ENCODE measurements around the gene RRN3.
"Not testable (repeated sequence)": the region's sequence is repeated elsewhere in the genome, so short reads cannot be mapped to it uniquely, and the experiment has no call there.

RRN3 gene

DNA sequence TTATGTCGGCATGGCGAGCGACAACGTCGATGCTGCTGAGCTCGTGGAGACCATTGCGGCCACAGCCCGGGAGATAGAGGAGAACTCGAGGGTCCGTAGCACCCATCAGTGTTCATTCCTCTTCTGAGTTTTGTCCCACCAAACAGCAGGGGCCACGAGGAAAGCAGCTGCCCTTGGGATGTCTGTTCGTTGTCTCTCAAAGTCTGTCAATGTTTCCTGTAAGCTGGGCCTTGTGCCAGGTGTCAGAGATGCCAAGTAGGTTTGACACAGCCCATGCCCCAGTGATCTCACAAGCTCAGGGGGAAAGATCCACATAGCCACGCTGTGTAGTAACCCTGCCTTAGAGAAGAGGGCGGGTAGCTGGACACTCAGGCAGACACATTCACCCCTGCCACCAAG lies 60.8 kb downstream of the RRN3 start:
- DNase-seq (ENCODE audit: low spot score): no peak
- H3K27ac ChIP-seq: no peak overlapping the region
- TF ChIP-seq, protein P1, sequence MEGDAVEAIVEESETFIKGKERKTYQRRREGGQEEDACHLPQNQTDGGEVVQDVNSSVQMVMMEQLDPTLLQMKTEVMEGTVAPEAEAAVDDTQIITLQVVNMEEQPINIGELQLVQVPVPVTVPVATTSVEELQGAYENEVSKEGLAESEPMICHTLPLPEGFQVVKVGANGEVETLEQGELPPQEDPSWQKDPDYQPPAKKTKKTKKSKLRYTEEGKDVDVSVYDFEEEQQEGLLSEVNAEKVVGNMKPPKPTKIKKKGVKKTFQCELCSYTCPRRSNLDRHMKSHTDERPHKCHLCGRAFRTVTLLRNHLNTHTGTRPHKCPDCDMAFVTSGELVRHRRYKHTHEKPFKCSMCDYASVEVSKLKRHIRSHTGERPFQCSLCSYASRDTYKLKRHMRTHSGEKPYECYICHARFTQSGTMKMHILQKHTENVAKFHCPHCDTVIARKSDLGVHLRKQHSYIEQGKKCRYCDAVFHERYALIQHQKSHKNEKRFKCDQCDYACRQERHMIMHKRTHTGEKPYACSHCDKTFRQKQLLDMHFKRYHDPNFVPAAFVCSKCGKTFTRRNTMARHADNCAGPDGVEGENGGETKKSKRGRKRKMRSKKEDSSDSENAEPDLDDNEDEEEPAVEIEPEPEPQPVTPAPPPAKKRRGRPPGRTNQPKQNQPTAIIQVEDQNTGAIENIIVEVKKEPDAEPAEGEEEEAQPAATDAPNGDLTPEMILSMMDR (IDR thresholded peaks at IDR 0.05): no peak
- H3K4me3 ChIP-seq: no peak overlapping the region

DNA sequence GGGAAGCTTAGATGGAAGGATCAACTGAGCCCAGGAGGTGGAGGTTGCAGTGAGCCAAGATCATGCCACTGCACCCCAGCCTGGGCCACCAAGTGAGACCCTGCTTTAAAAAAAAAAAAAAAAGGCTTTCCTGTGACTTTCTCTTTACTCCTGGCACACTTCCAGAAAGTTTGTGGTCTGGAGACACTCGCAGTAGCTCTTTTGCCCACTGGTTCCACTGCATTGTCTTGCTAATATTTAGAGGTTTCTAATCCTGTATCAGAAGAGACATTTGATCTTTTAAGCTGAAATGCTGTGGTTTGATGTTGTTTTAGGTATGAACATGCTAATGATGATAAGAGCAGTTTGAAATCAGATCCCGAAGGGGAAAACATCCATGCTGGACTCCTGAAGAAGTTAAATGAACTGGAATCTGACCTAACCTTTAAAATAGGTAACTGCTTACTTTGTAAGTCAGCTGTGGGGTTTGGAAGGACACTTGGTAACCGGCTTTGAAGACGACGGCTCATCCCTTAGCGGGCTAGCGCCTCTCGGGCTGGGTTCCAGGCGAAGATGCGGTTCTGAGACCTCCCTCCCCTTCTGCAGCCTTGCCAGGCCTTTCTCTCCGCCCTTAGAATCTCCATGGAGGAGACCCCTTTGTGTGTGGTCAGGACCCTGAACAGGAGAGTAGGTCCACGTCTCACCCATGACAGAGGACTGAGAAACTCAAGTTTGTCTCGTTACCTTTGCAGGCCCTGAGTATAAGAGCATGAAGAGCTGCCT lies 61.3 kb downstream of the RRN3 start:
- TF ChIP-seq, protein P1 (IDR thresholded peaks at IDR 0.05): no peak
- Histone ChIP-seq H3K4me3 (no peak overlapping the region), H3K27ac (no peak overlapping the region)
- DNase-seq (ENCODE audit: low spot score): no peak

DNA sequence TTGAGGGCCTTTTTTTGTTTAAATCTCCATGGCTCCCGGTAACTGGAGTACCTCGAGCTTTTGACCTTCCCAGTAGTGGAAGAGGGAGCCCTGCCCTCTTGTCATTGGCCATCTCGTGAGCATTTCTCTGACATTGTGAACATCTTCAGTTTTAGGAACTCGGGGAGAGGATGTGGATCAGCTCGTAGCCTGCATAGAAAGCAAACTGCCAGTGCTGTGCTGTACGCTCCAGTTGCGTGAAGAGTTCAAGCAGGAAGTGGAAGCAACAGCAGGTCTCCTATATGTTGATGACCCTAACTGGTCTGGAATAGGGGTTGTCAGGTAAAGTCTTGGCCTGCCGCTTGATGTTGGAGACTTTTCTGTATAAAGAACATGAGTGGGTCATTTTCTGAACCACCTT lies 62.5 kb downstream of the RRN3 start:
- no peak overlapping the region for H3K4me3 ChIP-seq
- no peak overlapping the region for H3K27ac ChIP-seq
- TF ChIP-seq, protein P1 (IDR thresholded peaks at IDR 0.05): no peak
- DNase-seq (ENCODE audit: low spot score): no peak

- H3K27ac ChIP-seq: no peak overlapping the region
- H3K4me3 ChIP-seq: no peak overlapping the region
- DNase-seq (ENCODE audit: low spot score): no peak
- TF ChIP-seq, protein P1 (IDR thresholded peaks at IDR 0.05): no peak
These were observed 62.9 kb downstream of the RRN3 start for GRCh38 chr16:15031179-15031578.

DNA sequence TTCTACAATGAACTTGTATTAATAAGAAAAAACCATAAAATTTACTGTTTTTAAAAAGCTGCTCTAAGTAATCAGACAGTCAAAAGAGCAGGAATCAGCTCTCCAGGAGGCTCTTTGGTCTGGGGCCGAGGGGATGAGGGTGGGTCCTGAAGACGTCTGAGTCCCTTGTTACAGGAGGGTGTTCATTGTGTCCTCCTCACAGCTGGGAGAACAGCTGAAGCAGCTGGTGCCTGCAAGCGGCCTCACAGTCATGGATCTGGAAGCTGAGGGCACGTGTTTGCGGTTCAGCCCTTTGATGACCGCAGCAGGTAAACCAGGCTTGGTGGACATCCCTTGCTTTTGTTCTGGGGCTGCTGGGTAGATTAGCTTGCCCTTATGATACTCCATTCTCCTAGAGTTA lies 64.3 kb downstream of the RRN3 start:
- not testable (repeated sequence) for H3K4me3 ChIP-seq; H3K27ac ChIP-seq; DNase-seq (ENCODE audit: low spot score)

- H3K4me3 ChIP-seq; H3K27ac ChIP-seq; DNase-seq (ENCODE audit: low spot score): not testable (repeated sequence)
These were observed 65.0 kb downstream of the RRN3 start for GRCh38 chr16:15028801-15029698.

DNA sequence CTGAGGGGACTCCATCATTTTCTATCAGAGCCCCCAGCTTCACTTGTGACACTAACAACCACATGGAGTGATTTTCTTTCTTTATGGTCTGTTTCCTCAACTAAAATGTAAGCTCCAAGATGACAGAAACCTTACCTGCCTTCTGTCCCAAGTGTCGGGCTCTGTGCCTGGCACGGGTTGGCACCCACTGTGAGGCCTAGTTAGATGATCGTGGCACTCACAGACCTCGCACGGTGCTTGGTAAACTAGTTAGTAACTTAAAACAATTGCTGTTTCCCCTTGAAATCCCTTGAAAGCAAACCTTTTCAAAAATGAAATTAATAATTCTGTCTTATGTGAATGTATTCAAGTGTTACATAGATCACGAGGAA lies 65.7 kb downstream of the RRN3 start:
- not testable (repeated sequence) for H3K4me3 ChIP-seq; H3K27ac ChIP-seq; DNase-seq (ENCODE audit: low spot score)

DNA sequence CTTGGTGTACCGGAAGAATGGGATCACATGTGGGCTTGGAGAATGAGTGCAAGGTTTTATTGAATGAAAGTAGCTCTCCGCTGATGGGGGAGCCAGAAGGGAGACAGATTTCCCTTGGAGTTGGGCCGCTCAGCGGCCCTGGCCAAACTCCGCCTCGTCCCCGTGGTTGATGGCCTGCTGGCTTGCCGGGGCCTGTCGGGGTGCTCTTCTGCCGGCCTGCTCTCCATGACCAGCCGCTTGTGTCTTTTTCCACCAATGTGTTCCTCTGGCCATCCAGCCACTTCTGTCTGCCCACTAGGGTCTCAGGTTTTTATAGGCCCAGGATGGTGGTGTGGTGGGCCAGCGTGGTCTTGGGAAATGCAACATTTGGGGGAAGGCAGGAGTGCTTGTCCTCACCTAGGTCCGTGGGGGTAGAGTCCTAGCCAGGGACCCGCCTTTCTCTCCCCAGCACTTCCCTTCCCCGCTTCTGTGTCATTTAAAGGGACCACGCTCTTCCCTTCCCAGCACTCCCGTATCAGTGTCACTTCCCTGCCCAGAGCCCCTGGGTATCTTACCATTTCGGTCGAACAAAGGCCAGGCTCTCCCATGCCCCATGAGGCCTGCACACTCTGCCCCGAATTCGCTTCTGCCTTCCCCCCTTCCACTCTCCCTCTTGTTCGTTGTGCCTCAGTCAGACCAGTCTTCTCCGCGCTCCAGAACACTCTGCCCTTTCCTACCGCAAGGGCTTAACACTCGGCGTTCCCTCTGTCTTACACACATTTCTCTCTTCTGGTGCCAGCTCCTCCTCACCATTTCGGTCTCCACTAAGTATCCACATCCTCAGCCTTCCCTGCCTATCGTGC lies 66.3 kb downstream of the RRN3 start:
- H3K27ac ChIP-seq: peak overlapping the region in 1 of 2 donors; percentile 34
- not testable (repeated sequence) for H3K4me3 ChIP-seq; DNase-seq (ENCODE audit: low spot score)

DNA sequence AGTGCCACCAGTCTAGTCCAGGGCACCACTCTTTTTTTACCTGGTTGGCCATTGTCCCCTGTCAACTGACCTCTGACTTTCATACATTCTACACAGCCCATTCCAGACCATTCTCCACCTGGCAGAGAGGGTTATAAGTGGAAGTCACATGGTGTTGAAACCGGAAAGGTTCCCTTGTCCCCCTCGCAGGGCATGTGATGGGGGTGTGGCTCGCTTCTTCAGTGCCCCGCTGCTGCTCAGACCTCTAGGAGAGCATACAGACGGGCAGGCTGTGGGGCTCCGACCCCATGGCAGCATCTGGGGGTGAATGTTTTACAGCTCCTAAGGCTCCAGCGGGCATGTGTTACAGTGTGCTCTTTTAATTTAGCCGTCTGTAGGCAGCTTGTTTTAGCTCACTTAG lies 67.0 kb downstream of the RRN3 start:
- not testable (repeated sequence) for H3K4me3 ChIP-seq; H3K27ac ChIP-seq; DNase-seq (ENCODE audit: low spot score)

DNA sequence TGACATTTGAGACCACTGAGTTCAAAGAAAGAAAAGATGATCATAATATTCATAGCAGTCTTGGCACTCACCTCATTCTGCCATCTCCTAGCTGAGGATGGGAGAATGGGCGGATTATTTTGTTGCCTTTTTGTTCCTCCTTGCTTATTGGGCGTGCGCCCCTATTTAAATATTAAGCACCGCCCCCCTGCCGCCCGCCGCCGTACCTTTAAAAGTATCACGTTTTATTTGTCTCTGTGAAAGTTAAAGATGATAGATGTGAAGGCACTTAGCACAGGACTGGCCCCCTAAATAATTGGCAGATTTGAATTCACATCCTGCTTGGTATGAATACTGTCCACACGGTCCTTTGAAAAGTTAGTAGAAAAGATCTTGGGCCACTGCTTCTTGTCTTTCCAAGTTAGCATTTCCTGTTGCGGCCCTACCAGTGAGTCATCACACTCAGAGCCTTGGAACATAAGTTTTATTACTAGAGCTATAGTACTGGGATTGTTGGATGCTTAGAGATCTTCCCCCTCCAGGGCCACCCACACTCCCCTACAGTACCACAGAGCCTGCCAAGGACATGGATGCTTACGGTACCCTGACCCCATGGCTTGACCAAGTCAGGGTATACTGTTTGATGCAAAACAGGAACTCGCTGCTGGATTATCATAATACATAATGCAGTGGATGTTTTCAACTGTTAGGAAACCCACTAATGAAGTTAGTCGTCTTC lies 68.7 kb downstream of the RRN3 start:
- DNase-seq (ENCODE audit: low spot score); H3K4me3 ChIP-seq: not testable (repeated sequence)
- peak overlapping the region in 1 of 2 donors; percentile 55 for H3K27ac ChIP-seq

- DNase-seq (ENCODE audit: low spot score); H3K4me3 ChIP-seq: not testable (repeated sequence)
- peak overlapping the region in 1 of 2 donors; percentile 55 for H3K27ac ChIP-seq
These were observed 69.2 kb downstream of the RRN3 start for GRCh38 chr16:15024858-15025199.

DNA sequence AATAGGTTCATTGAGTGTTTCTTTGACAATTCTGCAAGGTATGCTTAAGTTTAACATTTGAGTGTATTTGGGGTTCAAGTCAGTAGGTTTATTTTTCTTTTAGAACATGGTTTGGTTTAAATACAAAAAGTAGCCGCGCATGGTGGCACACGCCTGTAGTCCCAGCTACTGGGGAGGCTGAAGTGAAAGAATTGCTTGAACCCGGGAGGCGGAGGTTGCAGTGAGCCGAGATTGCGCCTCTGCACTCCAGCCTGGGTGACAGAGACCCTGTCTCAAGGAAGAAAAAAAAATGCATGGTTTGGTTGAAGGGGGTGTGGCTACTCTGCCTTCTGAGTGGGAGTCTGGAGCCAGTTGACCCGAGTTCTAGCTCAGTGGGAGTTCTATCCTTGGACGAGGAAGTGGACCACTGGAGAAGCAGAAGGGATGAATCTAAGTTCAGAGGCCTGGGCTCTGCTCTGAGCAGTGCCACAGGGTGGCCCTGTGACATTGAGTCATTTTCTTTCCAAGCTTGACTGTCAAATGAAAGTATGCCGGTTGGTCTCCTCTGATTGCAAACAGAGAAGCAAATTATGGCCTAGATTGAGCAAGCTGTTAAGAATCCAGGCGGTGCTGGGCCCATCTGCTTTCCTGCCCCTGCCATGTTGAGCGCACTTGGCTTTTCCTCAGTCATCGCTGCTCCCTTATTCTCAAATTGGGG lies 70.5 kb downstream of the RRN3 start:
- H3K4me3 ChIP-seq; DNase-seq (ENCODE audit: low spot score); H3K27ac ChIP-seq: not testable (repeated sequence)
